Fibroblast of lung (primary cell): ENCODE measurements around the gene MAP6.

Experiments used
- CTCF ChIP-seq, 2 donors: IDR thresholded peaks in 1 of 2; conservative IDR thresholded peaks in 1 of 2; 1 replicate in 1 of 2; 2 replicates in 1 of 2; pipeline ENCODE4 v1.5.1; 2011 to 2012; ENCODE audit warnings: low read length in 2 of 2, control low read depth in 1 of 2, inconsistent platforms in 1 of 2, low read depth in 1 of 2, mild to moderate bottlenecking in 1 of 2
- EZH2 ChIP-seq: IDR thresholded peaks from 2 replicates; pipeline ENCODE4 v1.5.1; 2012; ENCODE audit warnings: low read length, control low read depth, mild to moderate bottlenecking; ENCODE audit errors: missing control alignments

GRCh38 chr11:75557666-75558494, 111.0 kb downstream of the MAP6 start:
- no peak for TF ChIP-seq CTCF (conservative IDR thresholded peaks at IDR 0.05 in 1 of 2, IDR thresholded peaks at IDR 0.05 in 1 of 2; ENCODE audit: low read depth in 1 of 2, low read length in 2 of 2)
- no peak for TF ChIP-seq EZH2
